Daoy (cell line): ENCODE measurements around the gene SAMD9L. TPM values are rescaled to one million over a fixed set of nuclear protein-coding genes. Genes with fewer than 3 reads are reported as not detected.

Source experiments
- total RNA-seq: library from RNA; depleted of rRNA; stranded (reverse); fragments of >200 nt; shearing (Covaris generic); gene quantifications from 2 replicates; pipeline ENCODE4 v1.2.3, GENCODE V29; 2014; rRNA removed

Gene SAMD9L
- total RNA-seq, 1 experiment from 2014 or later, result 13.5 TPM

Other genes starting within 250 kb of the SAMD9L start
- gene SAMD9, start 30.4 kb downstream of the SAMD9L start, total RNA-seq, result 13.5 and 16.9 TPM in 2 replicates
- not detected in 2 replicates for gene HEPACAM2, start 78.1 kb upstream of the SAMD9L start, total RNA-seq
- 32.1 and 38.5 TPM in 2 replicates for gene VPS50, start 84.0 kb upstream of the SAMD9L start, total RNA-seq